SIG-M5 treated with dmso at 0.1 percent for 504 hours (cell line): Measurements from ENCODE around the gene BTN1A1.

ENCODE experiments used
- DNase-seq: peaks from one replicate; lab custom pipeline; 2025; ENCODE audit not compliant: unreplicated experiment; lab: John Stamatoyannopoulos, UW

Gene BTN1A1

GRCh38 chr6:26475823-26476729, 24.0 kb upstream of the BTN1A1 start:
- no peak for DNase-seq

- peak; percentile 74 for DNase-seq
These were observed 23.2 kb upstream of the BTN1A1 start for GRCh38 chr6:26476896-26477295.

- no peak for DNase-seq
These were observed 22.7 kb upstream of the BTN1A1 start for GRCh38 chr6:26477426-26477825.

GRCh38 chr6:26478100-26478984, 21.8 kb upstream of the BTN1A1 start:
- no peak for DNase-seq

- peak; percentile 62 for DNase-seq
These were observed 21.2 kb upstream of the BTN1A1 start for GRCh38 chr6:26478985-26479278.

GRCh38 chr6:26482338-26482737, 17.8 kb upstream of the BTN1A1 start:
- DNase-seq, result no peak

- DNase-seq, result no peak
These were observed 16.4 kb upstream of the BTN1A1 start for GRCh38 chr6:26483727-26484126.

- no peak for DNase-seq
These were observed 15.9 kb upstream of the BTN1A1 start for GRCh38 chr6:26484161-26484560.

- DNase-seq, result no peak
These were observed 14.9 kb upstream of the BTN1A1 start for GRCh38 chr6:26485112-26485780.

GRCh38 chr6:26486358-26486757, 13.7 kb upstream of the BTN1A1 start:
- no peak for DNase-seq

- no peak for DNase-seq
These were observed 12.6 kb upstream of the BTN1A1 start for GRCh38 chr6:26487466-26487865.

GRCh38 chr6:26489996-26490964, 9.8 kb upstream of the BTN1A1 start:
- DNase-seq, result no peak

- DNase-seq, result no peak
These were observed 8.5 kb upstream of the BTN1A1 start for GRCh38 chr6:26491604-26492003.

- no peak for DNase-seq
These were observed 6.8 kb upstream of the BTN1A1 start for GRCh38 chr6:26493258-26493657.

- DNase-seq, result no peak
These were observed 6.0 kb upstream of the BTN1A1 start for GRCh38 chr6:26494117-26494516.

GRCh38 chr6:26495281-26495680, 4.8 kb upstream of the BTN1A1 start:
- DNase-seq, result no peak

GRCh38 chr6:26497610-26498009, 2.5 kb upstream of the BTN1A1 start:
- no peak for DNase-seq

GRCh38 chr6:26501482-26501986, 1.4 kb downstream of the BTN1A1 start:
- no peak for DNase-seq

GRCh38 chr6:26502165-26502564, 2.1 kb downstream of the BTN1A1 start:
- DNase-seq, result no peak

- DNase-seq, result no peak
These were observed 2.5 kb downstream of the BTN1A1 start for GRCh38 chr6:26502626-26503025.
